GM23338 (cell line): Measurements from ENCODE around the gene VSIG8. TPM values are rescaled to one million over a fixed set of nuclear protein-coding genes. Genes with fewer than 3 reads are reported as not detected.

Experiments used
- ATAC-seq: fragments of 200-7000 bp; cut with Tn5 transposase; 3 replicates; pipeline ENCODE4 v1.9.1; 2020
- DNase-seq: peaks from one replicate; pipeline ENCODE4 v3.0.0-alpha.2; 2015; ENCODE audit warnings: low spot score
- H2AFZ ChIP-seq: fragments of 200-600 bp; sonication (generic); 2 replicates; pipeline ENCODE4 v1.8.0; 2016; ENCODE audit warnings: antibody characterized with exemption, mild to moderate bottlenecking, moderate library complexity
- H3F3A ChIP-seq: fragments of 200-600 bp; sonication (generic); replicated peaks from 2 replicates; pipeline ENCODE4 v1.8.0; 2017; ENCODE audit warnings: antibody characterized with exemption, mixed run types, low read depth
- H3K27ac ChIP-seq: fragments of 200-600 bp; sonication (generic); 2 replicates; pipeline ENCODE4 v1.6.1; 2016; ENCODE audit warnings: low read depth
- H3K27me3 ChIP-seq: fragments of 200-600 bp; sonication (generic); 2 replicates; pipeline ENCODE4 v1.8.0; 2016; ENCODE audit warnings: mild to moderate bottlenecking, mixed run types, moderate library complexity; ENCODE audit not compliant: insufficient read depth
- H3K36me3 ChIP-seq: fragments of 200-600 bp; sonication (generic); 2 replicates; pipeline ENCODE4 v1.8.0; 2016; ENCODE audit warnings: mild to moderate bottlenecking; ENCODE audit not compliant: insufficient read depth
- H3K4me1 ChIP-seq: fragments of 200-600 bp; sonication (generic); 2 replicates; pipeline ENCODE4 v1.8.0; 2016; ENCODE audit warnings: mild to moderate bottlenecking, moderate library complexity; ENCODE audit not compliant: insufficient read depth
- H3K4me2 ChIP-seq: fragments of 200-600 bp; sonication (generic); 2 replicates; pipeline ENCODE4 v1.7.1; 2017; ENCODE audit warnings: mixed run types
- H3K4me3 ChIP-seq: fragments of 200-600 bp; sonication (generic); 2 replicates; pipeline ENCODE4 v1.6.1; 2016; ENCODE audit warnings: mixed run types
- H3K79me2 ChIP-seq: fragments of 200-600 bp; sonication (generic); replicated peaks from 2 replicates; pipeline ENCODE4 v1.8.0; 2017; ENCODE audit warnings: mild to moderate bottlenecking; ENCODE audit not compliant: insufficient read depth
- H3K9me2 ChIP-seq: fragments of 200-600 bp; sonication (generic); 2 replicates; pipeline ENCODE4 v1.8.0; 2017; ENCODE audit not compliant: insufficient read depth
- H4K20me1 ChIP-seq: fragments of 200-600 bp; sonication (generic); replicated peaks from 2 replicates; pipeline ENCODE4 v1.8.0; 2017; ENCODE audit warnings: mild to moderate bottlenecking; ENCODE audit not compliant: insufficient read depth
- H3K27ac Mint-ChIP-seq: 2 replicates; pipeline ENCODE4 v1.8.0; 2020; ENCODE audit warnings: inconsistent platforms, mild to moderate bottlenecking, moderate library complexity, mixed read lengths
- H3K27me3 Mint-ChIP-seq: 3 replicates; pipeline ENCODE4 v1.8.0; 2022; ENCODE audit warnings: low read depth, mild to moderate bottlenecking, moderate library complexity, mixed read lengths, inconsistent platforms; ENCODE audit not compliant: insufficient read depth, poor library complexity
- H3K36me3 Mint-ChIP-seq: 3 replicates; pipeline ENCODE4 v1.8.0; 2021; ENCODE audit warnings: low read depth, mild to moderate bottlenecking, inconsistent platforms, moderate library complexity, mixed read lengths
- H3K4me1 Mint-ChIP-seq: 3 replicates; pipeline ENCODE4 v1.8.0; 2020; ENCODE audit warnings: mild to moderate bottlenecking, inconsistent platforms, mixed read lengths
- H3K4me3 Mint-ChIP-seq: 3 replicates; pipeline ENCODE4 v1.8.0; 2021; ENCODE audit warnings: moderate library complexity, mild to moderate bottlenecking, inconsistent platforms, mixed read lengths
- H3K9me3 Mint-ChIP-seq: 3 replicates; pipeline ENCODE4 v1.8.0; 2020; ENCODE audit warnings: moderate library complexity, mild to moderate bottlenecking, inconsistent platforms, mixed read lengths
- CREB1 ChIP-seq: fragments of 250-450 bp; sonication (Bioruptor Pico); IDR thresholded peaks from 2 replicates; pipeline ENCODE4 v1.5.0; 2020; ENCODE audit warnings: low read depth, mild to moderate bottlenecking, moderate library complexity
- EZH2 ChIP-seq: fragments of 200-600 bp; sonication (generic); IDR thresholded peaks from one replicate; pipeline ENCODE4 v1.8.0; 2017; ENCODE audit warnings: antibody characterized with exemption, mild to moderate bottlenecking, low read depth; ENCODE audit not compliant: unreplicated experiment
- EZH2phosphoT487 ChIP-seq: fragments of 200-600 bp; sonication (generic); IDR thresholded peaks from one replicate; pipeline ENCODE4 v1.8.1; 2018; ENCODE audit warnings: antibody characterized with exemption; ENCODE audit not compliant: unreplicated experiment
- JUNB ChIP-seq: IDR thresholded peaks from one replicate; pipeline ENCODE4 v1.6.1; 2016; ENCODE audit warnings: antibody characterized with exemption; ENCODE audit not compliant: unreplicated experiment
- NANOG ChIP-seq: IDR thresholded peaks from 2 replicates; pipeline ENCODE4 v1.6.1; 2016; ENCODE audit warnings: antibody characterized with exemption, borderline replicate concordance
- POLR2AphosphoS5 ChIP-seq: IDR thresholded peaks from 2 replicates; pipeline ENCODE4 v1.6.1; 2016; ENCODE audit warnings: antibody characterized with exemption, low read depth
- ZNF114 ChIP-seq: fragments of 250-450 bp; sonication (Bioruptor Pico); IDR thresholded peaks from 2 replicates; pipeline ENCODE4 v1.5.0; 2020; ENCODE audit warnings: mild to moderate bottlenecking, moderate library complexity
- ZNF331 ChIP-seq: fragments of 250-450 bp; sonication (Bioruptor Pico); IDR thresholded peaks from 2 replicates; pipeline ENCODE4 v1.5.0; 2020; ENCODE audit warnings: low read depth, mild to moderate bottlenecking, moderate library complexity
- ZNF462 ChIP-seq: fragments of 250-450 bp; sonication (Bioruptor Pico); IDR thresholded peaks from 2 replicates; pipeline ENCODE4 v1.5.0; 2020; ENCODE audit warnings: mild to moderate bottlenecking, moderate library complexity
- polyA plus RNA-seq: library from polyadenylated mRNA; unstranded; fragments of >200 nt; fragmentation: Nextera tagmentation; extraction: Ambion mirVana; gene quantifications from 2 replicates; pipeline ENCODE4 v1.2.1, GENCODE V29; 2016
- total RNA-seq: library from RNA; depleted of rRNA; stranded (reverse); fragments of >200 nt; shearing (Covaris generic); gene quantifications from 2 replicates; pipeline ENCODE4 v1.2.3, GENCODE V29; 2014
- TF ChIP-seq, protein P1 (sequence below): IDR thresholded peaks from 2 replicates; pipeline ENCODE4 v1.6.1; 2016; ENCODE audit warnings: antibody characterized with exemption
- TF ChIP-seq, protein P2 (sequence below), 2 experiments: fragments of 200-600 bp in 1 of 2; sonication (generic) in 1 of 2; conservative IDR thresholded peaks; 2 replicates each; pipeline versions ENCODE4 v1.5.1 to v1.6.1; 2016 to 2017; ENCODE audit warnings: antibody characterized with exemption in 2 of 2, low read depth in 2 of 2, mild to moderate bottlenecking in 2 of 2, moderate library complexity in 1 of 2

The VSIG8 gene
- total and polyA plus RNA-seq, 2 experiments from 2014 or later: not detected

DNA sequence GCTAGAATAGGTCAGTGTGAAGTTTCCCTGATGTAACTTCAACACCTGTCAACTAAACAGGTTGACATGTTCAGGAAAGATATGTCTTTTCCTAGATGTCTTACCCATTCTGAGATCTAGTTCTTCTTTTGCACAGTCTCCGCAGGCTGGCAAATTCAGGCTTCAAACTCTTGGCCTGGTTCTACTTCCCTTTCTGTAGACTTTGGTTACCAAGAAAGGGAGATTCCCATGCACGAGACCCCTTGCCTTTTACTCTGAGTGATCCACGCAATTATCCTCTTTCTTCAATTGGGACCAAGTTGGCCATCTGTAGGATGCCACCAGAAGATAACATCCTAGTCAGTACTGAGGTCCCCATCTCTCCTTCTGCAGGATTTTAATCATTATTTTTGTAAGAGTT lies 35.5 kb upstream of the VSIG8 start:
- H3K4me1 Mint-ChIP-seq: peaks cover 20% of the 10 kb centered on the region
- ATAC-seq: no peak

DNA sequence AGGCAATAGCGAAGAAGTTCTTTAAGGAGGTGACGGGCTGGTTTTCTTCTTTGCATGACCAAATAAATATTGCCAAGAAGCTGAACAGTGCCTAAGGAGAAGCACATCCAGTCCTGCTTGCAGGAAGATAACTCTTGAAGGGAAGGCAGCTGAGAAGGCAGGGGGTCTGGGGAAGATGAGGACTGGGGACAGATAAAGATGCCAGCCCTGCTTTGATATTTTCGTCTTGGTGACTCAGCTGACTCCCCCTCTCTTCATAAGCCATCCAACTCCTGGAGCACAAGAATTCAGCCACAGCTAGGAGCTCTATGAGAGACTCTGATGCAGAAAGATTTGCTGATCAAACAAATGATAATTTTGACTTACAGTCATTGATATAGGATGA lies 34.1 kb upstream of the VSIG8 start:
- Histone ChIP-seq H3K9me2 (no peaks in the 10 kb centered on the region), H3K4me2 (no peak overlapping the region), H3F3A (no peaks in the 10 kb centered on the region), H3K4me3 (no peak overlapping the region), H2AFZ (no peak overlapping the region), H3K27ac (no peak overlapping the region), H4K20me1 (no peaks in the 10 kb centered on the region), H3K79me2 (no peaks in the 10 kb centered on the region), H3K4me1 (peaks cover 12% of the 10 kb centered on the region), H3K36me3 (no peaks in the 10 kb centered on the region), H3K27me3 (peaks cover 17% of the 10 kb centered on the region)
- DNase-seq: no peak
- Mint-ChIP-seq H3K4me3 (no peak overlapping the region), H3K27me3 (peaks cover 14% of the 10 kb centered on the region), H3K27ac (no peak overlapping the region), H3K36me3 (no peaks in the 10 kb centered on the region), H3K4me1 (peaks cover 20% of the 10 kb centered on the region), H3K9me3 (peaks cover 2% of the 10 kb centered on the region; the same call in 2 of the 3 replicates)
- ATAC-seq: no peak
- TF ChIP-seq EZH2phosphoT487: no peak
- TF ChIP-seq, protein P1, sequence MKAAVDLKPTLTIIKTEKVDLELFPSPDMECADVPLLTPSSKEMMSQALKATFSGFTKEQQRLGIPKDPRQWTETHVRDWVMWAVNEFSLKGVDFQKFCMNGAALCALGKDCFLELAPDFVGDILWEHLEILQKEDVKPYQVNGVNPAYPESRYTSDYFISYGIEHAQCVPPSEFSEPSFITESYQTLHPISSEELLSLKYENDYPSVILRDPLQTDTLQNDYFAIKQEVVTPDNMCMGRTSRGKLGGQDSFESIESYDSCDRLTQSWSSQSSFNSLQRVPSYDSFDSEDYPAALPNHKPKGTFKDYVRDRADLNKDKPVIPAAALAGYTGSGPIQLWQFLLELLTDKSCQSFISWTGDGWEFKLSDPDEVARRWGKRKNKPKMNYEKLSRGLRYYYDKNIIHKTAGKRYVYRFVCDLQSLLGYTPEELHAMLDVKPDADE: no peak
- no peak for TF ChIP-seq JUNB
- no peak for TF ChIP-seq POLR2AphosphoS5
- TF ChIP-seq EZH2: no peak
- TF ChIP-seq ZNF462 (CRISPR knock-in tag): no peak
- TF ChIP-seq ZNF331 (CRISPR knock-in tag): no peak
- TF ChIP-seq, protein P2, sequence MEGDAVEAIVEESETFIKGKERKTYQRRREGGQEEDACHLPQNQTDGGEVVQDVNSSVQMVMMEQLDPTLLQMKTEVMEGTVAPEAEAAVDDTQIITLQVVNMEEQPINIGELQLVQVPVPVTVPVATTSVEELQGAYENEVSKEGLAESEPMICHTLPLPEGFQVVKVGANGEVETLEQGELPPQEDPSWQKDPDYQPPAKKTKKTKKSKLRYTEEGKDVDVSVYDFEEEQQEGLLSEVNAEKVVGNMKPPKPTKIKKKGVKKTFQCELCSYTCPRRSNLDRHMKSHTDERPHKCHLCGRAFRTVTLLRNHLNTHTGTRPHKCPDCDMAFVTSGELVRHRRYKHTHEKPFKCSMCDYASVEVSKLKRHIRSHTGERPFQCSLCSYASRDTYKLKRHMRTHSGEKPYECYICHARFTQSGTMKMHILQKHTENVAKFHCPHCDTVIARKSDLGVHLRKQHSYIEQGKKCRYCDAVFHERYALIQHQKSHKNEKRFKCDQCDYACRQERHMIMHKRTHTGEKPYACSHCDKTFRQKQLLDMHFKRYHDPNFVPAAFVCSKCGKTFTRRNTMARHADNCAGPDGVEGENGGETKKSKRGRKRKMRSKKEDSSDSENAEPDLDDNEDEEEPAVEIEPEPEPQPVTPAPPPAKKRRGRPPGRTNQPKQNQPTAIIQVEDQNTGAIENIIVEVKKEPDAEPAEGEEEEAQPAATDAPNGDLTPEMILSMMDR (conservative IDR thresholded peaks at IDR 0.05; ENCODE audit: low read depth in 2 of 2): no peak
- TF ChIP-seq CREB1 (CRISPR knock-in tag): no peak
- no peak for TF ChIP-seq NANOG
- TF ChIP-seq ZNF114 (CRISPR knock-in tag): no peak

More for the DNA sequence above, 35.5 kb upstream of the VSIG8 start:
- Histone ChIP-seq H3K79me2 (no peaks in the 10 kb centered on the region), H3K9me2 (no peaks in the 10 kb centered on the region), H3F3A (no peaks in the 10 kb centered on the region), H2AFZ (no peak overlapping the region), H3K36me3 (no peaks in the 10 kb centered on the region), H3K4me1 (peaks cover 12% of the 10 kb centered on the region), H3K4me3 (no peak overlapping the region), H3K27me3 (peaks cover 17% of the 10 kb centered on the region), H4K20me1 (no peaks in the 10 kb centered on the region), H3K4me2 (no peak overlapping the region), H3K27ac (no peak overlapping the region)
- TF ChIP-seq, protein P1: no peak
- no peak for TF ChIP-seq CREB1 (CRISPR knock-in tag)
- no peaks in the 10 kb centered on the region for H3K36me3 Mint-ChIP-seq
- DNase-seq: no peak
- peaks cover 17% of the 10 kb centered on the region for H3K27me3 Mint-ChIP-seq
- H3K9me3 Mint-ChIP-seq: peaks cover 2% of the 10 kb centered on the region; the same call in 2 of the 3 replicates
- no peak overlapping the region for H3K4me3 Mint-ChIP-seq
- no peak overlapping the region for H3K27ac Mint-ChIP-seq
